GM19238 (cell line): ENCODE data around the gene IL13RA1.
"Not testable (repeated sequence)": the region's sequence is repeated elsewhere in the genome, so short reads cannot be mapped to it uniquely, and the experiment has no call there.

Experiments used
- DNase-seq: peaks from one replicate; pipeline ENCODE4 v3.0.0; 2011; ENCODE audit warnings: low spot score; ENCODE audit not compliant: insufficient read length

The IL13RA1 gene

DNA sequence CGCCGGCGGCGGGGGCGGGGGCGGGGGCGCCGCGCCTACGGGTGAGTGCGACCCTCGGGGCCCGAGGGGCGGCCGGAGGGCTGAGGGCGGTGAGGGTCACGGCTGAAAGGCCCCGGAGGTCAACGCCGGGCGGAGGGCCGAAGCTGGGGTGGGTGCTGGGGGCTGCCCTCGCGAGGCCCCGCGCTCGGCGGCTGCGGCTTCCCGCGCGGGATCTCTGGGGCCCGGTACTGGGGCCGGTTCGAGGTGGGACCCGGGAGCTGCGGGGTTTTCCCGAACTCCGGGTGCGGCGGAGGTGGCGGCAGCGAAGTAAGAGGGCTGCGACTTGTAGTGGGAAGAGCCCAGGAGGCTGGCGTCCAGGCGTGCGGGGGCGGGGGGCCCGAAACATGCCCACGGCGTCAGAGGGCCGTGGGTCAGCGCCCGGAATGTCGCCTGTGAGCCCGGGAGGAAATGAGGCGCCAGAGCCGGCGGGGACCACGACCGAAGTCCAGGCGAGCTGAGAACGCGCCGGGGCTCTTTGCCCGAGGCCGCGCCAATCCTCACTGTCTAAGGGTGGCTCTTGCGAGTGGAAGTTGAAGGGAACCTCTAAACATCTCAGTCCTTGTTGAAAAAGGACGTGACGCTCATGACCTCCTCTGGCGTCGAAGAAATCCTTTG lies 407 bp downstream of the IL13RA1 start:
- no peak for DNase-seq

GRCh38 chrX:118729042-118729652 lies 1.7 kb downstream of the IL13RA1 start:
- no peak for DNase-seq

DNA sequence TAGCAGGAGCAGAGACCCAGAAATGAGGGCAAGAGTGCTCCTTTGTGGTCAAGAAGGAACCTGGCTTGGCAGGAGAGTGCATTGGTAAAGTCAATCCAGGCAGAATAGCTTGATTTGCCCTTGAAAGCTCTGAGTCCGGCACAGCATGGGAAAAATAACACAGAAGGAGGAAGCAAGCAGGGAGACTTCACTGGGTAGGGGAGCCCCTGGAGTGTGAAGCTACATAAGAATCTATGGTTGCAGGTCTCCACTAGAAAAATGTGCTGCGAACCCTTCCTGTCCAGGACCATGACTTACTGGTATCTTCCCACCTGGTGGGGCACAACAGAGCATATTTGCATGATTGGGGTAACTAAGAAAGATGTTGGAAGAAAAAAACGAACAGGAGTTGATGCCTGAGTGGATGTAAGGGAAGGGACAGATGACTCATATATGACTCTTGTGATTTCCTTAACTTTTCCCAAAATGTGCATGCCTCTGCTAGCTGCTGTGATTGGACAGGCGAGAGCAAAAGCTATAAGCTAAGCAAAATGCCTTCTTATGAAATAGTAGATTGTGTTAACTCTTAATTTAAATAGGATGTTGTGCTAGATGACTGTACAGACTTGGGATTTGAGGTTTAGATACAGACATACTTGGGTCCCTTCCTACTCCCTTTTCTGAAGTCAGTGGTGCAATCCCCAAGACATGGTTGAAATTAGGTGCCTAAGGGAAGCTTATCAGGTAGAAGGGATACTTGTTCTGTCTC lies 3.3 kb downstream of the IL13RA1 start:
- DNase-seq, result no peak

GRCh38 chrX:118732551-118732950 lies 5.1 kb downstream of the IL13RA1 start:
- DNase-seq, result not testable (repeated sequence)

DNA sequence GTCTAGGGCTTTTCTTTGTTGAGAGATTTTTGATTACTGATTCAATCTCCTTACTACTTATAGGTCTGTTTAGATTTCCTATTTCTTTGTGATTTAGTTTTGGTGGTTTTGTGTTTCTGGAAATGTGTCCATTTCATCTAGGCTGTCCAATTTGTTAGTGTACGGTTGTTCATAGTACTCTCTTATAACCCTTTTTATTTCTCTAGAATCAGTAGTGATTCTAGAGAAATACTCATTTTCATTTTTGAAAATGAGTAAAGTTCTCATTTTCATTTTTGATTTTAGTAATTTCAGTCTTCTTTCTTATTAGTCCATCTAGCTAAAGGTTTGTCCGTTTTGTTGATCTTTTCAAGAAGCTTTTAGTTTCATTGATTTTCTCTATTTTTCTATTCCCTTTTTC lies 7.5 kb downstream of the IL13RA1 start:
- DNase-seq, result no peak

DNA sequence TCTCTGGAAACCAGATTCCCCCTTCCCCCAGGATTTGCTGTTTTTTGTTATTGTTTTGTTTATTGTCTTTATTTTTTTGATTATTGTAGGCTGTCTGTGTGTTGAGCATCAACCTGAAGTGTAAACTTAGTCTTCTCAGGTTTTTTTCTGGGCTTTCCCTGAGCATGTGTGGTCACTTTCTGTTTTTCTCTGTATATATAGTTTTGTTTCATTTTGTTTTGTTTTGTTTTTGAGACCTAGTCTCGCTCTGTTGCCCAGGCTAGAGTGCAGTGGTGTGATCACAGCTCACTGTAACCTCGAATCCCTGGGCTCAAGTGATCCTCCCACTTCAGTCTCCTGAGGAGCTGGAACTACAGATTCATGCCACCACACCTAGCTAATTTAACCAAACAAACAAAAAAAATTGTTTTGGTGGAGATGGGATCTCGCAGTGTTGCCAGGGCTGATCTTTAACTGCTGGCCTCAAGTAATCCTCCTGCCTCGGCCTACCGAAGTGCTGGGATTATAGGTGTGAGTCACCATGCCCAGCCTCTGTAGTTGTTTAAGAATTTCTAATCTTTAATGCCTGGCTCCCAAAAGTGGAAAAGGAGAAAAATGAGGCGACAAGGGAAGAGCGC lies 9.1 kb downstream of the IL13RA1 start:
- DNase-seq, result no peak

GRCh38 chrX:118739577-118739976 lies 12.2 kb downstream of the IL13RA1 start:
- no peak for DNase-seq

- DNase-seq, result no peak
Measured at GRCh38 chrX:118740276-118740889, 13.0 kb downstream of the IL13RA1 start.

DNA sequence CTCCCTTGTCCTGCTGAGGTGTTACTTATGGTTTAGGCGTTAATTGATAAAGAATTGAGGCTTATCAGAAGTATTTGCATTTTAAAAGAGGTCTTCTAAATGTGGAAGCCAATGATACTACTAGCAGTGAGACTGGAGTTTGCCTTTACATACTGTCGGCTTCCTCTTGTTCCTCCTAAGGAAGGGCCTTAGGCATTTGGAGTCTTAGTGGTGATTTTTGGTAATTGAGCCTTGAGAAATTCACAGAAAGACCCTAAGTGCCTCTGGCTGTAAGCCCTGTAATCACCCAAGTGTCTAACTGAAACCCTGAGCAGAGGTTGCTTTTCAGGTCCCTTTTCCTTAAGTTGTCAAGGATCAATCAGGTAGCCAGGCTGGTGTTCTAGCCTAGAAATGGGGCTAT lies 14.8 kb downstream of the IL13RA1 start:
- no peak for DNase-seq

- DNase-seq, result no peak
Measured at GRCh38 chrX:118745570-118745969, 18.2 kb downstream of the IL13RA1 start.

- DNase-seq, result no peak
Measured at GRCh38 chrX:118751950-118752783, 24.8 kb downstream of the IL13RA1 start.

DNA sequence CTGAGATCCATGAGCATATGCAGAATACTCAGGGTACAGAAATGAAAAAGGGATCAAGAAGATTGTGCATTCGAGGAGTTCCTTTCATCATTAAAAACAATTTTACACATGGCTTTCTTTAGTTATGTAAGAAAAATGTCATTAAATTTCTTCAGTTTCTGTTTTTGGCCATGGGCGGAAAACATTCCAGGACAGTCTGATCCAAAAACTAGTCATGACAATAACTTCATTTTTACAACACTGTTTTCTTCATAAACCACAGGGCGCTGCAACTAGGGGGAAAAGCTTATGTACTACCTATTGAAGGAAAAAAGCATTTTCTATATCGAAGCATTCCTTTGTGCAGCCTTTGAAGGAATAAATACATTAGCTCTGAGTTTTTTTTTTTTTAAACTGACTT lies 28.2 kb downstream of the IL13RA1 start:
- DNase-seq, result no peak

- no peak for DNase-seq
Measured at GRCh38 chrX:118756101-118756500, 28.7 kb downstream of the IL13RA1 start.

- DNase-seq, result no peak
Measured at GRCh38 chrX:118758511-118758910, 31.1 kb downstream of the IL13RA1 start.

- DNase-seq, result no peak
Measured at GRCh38 chrX:118760025-118760424, 32.6 kb downstream of the IL13RA1 start.

DNA sequence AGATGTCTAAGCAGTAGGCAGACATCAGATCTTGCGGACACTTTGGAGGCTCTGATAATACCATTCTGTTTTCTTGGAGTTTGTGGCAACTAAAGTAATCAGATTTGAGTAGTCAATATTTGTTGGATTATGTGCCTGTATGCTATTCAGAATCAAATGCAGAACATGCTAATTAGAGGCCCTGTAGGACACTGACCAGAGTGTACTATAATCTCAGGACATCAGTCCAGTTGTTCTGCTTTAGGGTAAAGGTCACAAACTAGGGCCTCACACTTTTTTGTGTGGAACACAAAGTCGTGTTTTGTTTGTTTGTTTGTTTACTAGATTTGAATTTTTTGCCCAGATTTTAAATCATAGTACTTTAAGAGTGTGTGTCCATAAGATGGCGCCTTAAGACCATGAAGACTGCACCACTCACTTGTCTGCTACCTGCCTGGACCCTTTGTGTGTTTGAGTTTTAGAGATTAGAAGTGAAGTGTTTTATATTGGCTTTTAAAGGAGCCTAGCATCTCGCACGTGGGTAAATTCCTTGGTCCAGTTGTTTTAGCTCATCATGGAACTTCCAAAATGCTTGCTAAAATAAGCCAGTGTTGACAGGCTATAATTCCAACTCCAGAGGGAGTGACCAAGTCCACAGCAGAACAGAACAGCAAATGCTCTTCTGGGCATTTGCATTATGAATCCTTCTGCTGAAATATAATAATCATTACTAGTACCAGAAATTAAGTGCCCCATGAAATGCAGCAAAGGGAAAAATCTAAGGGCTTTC lies 34.7 kb downstream of the IL13RA1 start:
- DNase-seq, result no peak

DNA sequence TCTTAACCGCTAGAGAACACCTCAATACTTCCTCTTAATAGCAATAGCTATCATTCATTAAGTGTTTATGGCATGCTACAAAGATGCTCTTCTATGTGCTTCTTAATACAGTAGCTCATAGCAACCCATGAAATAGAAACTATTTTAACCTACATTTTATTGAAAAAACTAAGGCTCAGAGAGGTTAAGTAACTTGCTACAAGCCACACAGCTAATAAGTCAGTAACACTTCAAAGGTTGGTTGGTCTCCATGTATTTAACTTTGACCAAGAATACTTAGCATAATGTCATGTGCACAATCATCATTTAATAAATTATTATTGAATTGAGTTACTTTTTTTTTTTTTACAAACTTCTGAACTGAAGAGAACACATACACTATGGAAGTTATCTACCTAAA lies 36.1 kb downstream of the IL13RA1 start:
- DNase-seq, result no peak

DNA sequence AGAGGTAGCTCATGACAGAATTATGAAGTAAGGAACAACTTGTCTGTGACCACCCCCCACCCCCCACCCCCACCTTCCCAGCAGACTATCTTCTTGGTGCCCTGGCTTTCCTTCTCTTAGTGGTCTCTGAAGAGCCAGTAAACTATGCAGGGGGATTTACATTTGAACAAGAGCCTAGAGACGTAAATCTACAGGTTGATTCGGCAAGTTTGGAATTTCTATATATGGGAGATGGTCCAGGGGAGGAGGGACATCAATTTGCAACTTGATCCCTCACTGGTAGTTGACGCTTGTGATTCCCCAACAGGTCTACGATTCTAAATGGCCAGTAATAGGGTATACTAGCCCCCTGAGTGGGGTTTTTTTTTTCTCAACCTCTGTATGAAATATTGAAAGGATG lies 36.7 kb downstream of the IL13RA1 start:
- DNase-seq, result no peak

DNA sequence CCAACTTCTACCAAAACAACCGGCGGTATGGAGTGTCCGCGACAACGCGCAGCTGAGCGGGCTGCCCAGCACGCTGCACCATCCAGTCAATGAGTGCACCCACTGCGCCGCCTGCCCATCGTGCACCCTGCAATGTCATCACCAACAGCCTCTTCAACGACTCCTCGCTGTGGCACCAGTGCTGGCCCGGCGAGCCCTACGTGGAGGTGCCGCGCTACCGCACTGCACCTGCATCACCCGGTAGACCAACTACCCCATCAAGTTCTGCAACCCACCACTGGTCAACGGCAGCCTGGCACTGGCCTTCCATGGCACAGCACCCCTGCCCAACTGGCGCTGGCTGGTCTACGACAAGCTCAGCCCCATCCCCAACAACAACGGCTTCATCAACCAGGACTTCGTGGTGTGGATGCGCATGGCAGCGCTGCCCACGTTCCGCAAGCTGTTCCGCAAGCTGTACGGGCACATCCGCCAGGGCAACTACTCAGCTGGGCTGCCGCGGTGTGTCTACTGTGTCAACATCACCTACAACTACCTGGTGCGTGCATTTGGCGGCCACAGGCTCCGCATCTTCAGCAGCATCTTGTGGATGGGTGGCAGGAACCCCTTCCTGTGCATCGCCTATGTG lies 42.8 kb downstream of the IL13RA1 start:
- no peak for DNase-seq

DNA sequence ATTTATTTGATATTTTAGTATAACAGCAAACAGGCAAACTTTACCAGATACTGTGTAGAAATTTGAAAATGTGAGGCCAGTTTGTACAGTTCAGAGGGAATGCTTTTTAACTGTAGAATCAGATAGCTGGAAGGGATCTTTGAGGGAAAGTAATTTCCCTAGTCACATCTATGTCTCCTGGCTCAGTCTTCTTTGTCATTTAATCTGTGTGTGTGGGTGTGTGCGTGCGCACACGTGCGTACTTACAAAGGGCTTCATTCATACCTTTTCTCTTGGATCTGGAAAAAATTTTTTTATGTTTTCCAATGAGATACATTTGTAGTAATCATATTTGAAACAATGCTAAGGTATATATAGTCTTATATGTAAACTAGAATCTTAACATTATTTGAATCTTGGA lies 44.6 kb downstream of the IL13RA1 start:
- DNase-seq, result no peak
